Activated T-helper 1 cell treated with anti-CD3 and anti-CD28 coated beads, Interleukin-2, amount 50 U/mL, for 16 hours (primary cell): ENCODE results near the gene DIP2C.
"Not testable (repeated sequence)": the region's sequence is repeated elsewhere in the genome, so short reads cannot be mapped to it uniquely, and the experiment has no call there.

Experiments
- DNase-seq, 2 donors: peaks; one replicate each; pipeline ENCODE4 v3.0.0-alpha.2; 2020; ENCODE audit warnings: low read depth in 1 of 2, low spot score in 1 of 2

DIP2C gene

DNA sequence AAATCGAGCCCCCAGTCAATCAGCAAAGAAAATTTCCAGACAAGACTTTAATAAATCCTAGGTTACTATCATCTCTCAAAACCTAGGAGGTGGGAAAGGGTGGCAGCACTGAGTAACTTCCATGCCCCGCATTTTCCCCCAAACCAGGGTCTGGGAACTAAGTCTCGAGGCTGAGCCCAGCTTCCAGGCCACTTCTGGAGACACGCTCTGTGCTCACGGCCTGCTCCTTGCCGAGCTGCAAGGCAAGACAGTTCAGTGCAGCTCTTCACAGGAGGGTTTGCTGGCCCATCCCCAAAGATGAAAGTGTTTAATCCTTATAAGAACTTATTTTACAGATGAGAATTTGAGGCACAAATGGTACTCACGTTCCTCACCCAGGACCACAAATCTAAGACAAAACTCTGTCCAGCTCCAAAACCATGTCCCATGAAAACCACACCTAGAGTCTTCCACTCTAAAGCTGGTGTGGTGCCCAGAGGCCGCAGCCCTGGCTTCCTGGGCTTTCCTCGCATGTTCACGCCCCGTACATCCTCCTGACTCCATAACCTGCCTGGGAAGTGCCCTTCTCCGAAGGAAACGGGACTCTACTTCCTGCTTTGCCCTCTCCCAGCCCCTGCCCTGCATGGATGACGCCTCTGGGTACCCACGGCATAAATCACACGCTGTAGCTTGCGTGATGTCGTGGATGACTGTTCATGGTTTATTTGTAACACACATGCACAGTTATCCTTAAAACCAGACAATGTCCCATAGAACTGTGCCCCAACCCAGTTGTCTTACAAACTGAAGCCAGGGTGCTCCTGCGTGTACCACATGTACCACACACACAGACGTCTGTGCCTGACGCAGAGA, 201.2 kb downstream of the DIP2C start:
- no peak for DNase-seq

- DNase-seq: no peak
Observed at GRCh38 chr10:486666-487322, 202.7 kb downstream of the DIP2C start.

DNA sequence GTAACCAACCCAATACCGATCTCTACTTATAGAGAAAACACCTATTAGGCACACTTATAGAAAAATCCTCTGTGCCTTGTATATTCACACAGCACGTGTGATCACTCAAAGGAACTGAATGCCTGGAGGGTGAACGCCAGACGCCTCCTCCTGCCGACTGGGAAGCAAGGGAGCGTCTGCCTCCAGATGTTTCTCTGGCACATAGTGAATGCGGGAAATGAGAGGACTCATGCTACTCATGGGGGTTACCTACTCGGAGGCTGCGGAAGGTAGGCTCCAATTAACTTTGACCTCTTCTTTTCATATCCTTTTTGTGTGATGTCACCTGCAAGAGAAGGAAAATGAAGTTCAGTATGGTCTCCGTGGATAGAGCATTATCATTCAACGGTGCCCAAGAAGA, 203.3 kb downstream of the DIP2C start:
- no peak for DNase-seq

GRCh38 chr10:485776-486175, 203.7 kb downstream of the DIP2C start:
- no peak for DNase-seq

DNA sequence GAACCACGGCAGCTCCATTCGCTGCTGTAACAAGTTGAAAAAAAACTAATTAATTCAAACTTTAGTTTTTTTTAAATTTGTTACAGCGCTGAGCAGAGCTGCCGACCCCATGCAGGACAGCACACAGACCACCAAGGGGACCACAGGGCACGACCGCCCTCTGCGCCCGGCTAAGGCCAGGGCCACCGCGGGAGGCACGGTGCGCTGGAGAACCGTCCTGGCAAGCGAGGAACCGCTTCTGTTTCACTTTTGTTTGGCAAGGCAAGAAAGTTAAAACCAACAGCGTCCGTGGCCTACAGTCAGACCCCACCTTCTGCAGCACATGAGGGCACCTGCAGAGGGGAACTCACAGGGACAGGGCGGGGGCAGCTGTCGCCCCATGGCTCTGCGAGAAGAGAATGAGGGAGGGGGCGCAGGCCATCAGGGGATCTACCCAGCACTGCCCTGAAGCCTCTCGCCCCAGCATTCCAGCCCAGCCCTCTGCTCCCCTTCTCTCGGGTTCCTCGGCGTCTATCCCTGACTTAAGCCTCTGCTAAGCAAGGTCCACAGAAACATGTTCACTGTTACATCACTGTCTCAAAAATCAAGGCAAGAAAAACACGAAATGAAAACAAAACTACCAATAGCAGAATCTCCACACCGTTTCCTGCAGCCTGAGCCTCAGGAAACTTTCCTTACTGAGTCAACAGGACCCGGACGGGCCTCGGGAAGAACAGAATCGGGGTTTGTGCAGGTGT, 204.4 kb downstream of the DIP2C start:
- DNase-seq: no peak

DNA sequence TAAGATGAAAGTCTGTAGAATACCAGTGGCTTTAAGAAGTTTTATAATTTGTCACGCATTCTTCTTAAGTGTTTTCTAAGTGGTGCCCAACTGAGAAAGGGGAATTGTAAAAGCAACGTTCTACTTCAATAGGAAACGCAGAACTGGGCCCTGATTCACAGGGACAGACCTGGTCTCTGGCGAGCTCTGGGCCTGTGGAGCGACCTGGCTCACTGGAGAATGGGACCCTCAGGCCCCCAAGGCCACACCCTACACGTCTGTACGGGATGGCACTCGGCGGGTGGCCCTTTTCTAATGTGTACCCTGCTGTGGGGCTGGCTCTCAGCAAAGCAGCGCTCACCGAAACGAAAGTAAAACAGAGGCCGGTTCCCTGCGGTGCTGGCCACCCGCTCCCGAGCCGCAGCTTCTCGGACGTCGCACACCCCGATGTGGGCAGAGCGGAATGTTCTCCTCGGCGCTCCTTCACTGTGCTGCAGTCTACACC, 205.0 kb downstream of the DIP2C start:
- DNase-seq: no peak

DNA sequence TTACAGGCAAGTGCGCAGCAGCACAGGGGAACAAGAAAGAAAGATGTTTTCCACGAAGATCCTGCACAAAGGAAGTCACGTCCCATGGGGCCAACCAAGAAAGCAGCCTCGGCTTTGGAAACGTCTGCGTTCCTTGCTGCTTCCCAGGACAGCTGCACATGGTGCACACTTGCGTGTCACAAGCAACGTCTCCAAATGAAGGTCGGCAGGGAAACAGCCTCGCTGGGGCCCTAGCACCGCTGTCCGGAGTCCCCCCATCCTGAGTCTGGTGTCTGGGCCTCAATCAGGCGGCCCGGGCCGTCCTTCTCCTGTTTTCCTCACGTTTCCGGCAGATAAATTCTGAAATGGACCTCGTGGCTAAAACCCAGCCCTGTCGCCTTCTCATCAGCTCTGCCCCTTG, 206.2 kb downstream of the DIP2C start:
- DNase-seq: no peak

DNA sequence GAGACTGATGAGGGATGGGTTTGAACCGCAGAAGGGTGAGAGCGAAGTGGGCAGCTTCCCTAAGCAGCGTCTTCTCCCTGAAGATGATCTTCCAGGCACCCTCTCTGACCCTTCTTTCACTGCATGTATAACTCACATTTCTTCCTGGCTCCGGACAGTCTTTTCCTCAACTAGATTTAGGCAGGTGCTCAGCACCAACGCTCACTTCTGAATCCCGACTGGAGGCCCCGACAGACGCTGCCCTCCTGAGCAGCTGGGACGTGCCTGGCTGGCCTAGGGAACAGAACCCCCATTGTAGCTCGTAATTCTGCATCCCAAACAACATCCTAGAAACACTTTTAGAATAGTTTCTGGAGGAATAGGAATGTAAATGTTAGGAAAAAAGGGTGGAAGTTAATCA, 206.6 kb downstream of the DIP2C start:
- no peak for DNase-seq

GRCh38 chr10:482051-482501, 207.4 kb downstream of the DIP2C start:
- DNase-seq: no peak

GRCh38 chr10:481628-482027, 207.8 kb downstream of the DIP2C start:
- DNase-seq: no peak

GRCh38 chr10:480928-481552, 208.4 kb downstream of the DIP2C start:
- DNase-seq: no peak

- DNase-seq: no peak
Observed at GRCh38 chr10:480498-480927, 209.0 kb downstream of the DIP2C start.

- DNase-seq: not testable (repeated sequence)
Observed at GRCh38 chr10:479706-480497, 209.6 kb downstream of the DIP2C start.

- DNase-seq: no peak
Observed at GRCh38 chr10:478471-479245, 210.8 kb downstream of the DIP2C start.

DNA sequence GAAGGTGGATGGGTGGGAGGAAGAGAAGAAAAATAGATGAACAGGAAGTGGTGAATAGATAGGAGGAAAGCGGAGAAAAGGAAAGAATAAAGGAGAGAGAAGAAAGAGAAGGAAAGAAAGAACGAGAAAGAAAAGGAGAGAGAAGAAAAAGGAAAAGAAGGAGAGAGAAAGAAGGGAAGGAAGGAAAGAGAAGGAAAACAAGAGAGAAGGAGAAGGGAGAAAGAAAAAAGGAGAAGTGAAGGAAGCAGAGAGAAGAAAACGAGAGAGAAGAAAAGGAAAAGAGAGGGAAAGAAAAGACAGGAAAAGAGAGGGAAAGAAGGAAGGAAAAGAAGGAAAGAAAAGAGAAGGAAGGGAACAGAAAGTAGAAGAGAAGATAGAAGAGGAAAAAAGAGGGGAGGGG, 211.8 kb downstream of the DIP2C start:
- DNase-seq: no peak

- DNase-seq: no peak
Observed at GRCh38 chr10:476455-476780, 213.1 kb downstream of the DIP2C start.

GRCh38 chr10:475709-476454, 213.6 kb downstream of the DIP2C start:
- DNase-seq: no peak

DNA sequence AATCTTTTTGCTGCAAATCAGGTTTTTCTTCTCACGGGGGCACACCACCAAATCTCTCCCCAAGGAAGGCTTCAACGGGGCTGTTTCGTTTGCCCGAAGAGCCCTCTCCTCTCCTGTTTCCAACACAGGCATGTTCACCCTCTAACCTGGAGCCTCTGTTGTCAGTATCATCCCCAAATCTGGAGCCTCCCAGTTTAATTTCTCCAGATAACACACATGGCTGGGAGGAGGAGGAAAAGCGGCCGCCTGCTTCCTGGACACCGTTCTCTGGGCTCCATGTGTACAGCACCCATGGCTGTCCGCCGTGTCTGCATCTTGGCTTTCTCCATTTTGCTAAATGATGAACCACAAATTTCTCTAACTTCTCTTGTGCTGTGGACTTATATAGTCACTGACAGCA, 214.5 kb downstream of the DIP2C start:
- DNase-seq: no peak

DNA sequence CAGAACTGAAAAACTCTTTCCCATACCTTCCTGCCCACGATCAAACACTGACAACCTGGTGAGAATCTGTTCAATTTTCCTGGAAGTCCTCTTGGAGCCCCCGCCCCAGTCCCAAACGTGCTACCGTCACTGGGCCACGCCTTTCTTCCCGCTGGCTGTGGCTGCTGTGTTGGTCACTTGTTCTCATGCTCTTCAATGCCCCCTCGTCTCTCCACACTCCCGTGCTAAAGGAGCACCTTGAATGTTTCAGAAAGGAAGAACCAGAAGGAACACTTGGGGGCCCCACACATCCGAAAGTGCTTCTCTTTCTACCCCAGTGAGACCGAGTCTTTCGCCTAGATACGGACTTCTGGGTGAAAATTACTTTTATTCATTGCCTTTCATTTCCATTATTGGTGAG, 215.1 kb downstream of the DIP2C start:
- no peak for DNase-seq
